Right lobe of liver (tissue), 4 donors: ENCODE data around the gene NRL.
"Not testable (repeated sequence)": the region's sequence is repeated elsewhere in the genome, so short reads cannot be mapped to it uniquely, and the experiment has no call there.

Experiments
- CTCF ChIP-seq, 4 donors: fragments of 200-600 bp in 3 of 4; fragments of 450-650 bp in 1 of 4; IDR thresholded peaks; one replicate each; pipeline versions ENCODE4 v1.5.1 to v1.8.0; 2016 to 2022; ENCODE audit warnings: antibody characterized with exemption in 4 of 4, mild to moderate bottlenecking in 2 of 4
- POLR2A ChIP-seq: fragments of 450-650 bp; IDR thresholded peaks from one replicate; pipeline ENCODE4 v1.6.1; 2017; ENCODE audit warnings: antibody characterized with exemption, mild to moderate bottlenecking
- donor health status: DM: no; HTN: no; CAD: no.
- donor health status: DM: no; HTN: no; CAD: no.
- donor health status: DM: no; HTN: yes; CAD: no.

- not testable (repeated sequence) for TF ChIP-seq CTCF (IDR thresholded peaks at IDR 0.05); POLR2A
These were observed 85.1 kb downstream of the NRL start for GRCh38 chr14:24029687-24030086.
